SK-N-SH (cell line): Measurements from ENCODE around the gene TRIM44. TPM values are rescaled to one million over a fixed set of nuclear protein-coding genes. Genes with fewer than 3 reads are reported as not detected.

Experiments
- CTCF ChIA-PET: fragments of 300-600, 350-600 bp; formaldehyde crosslinking; extraction: SDS; loops from one replicate; lab custom pipeline; 2021; lab: Yijun Ruan, JAX
- POLR2A ChIA-PET: fragments of 350-600 bp; sonication (Branson Sonifier 250); formaldehyde crosslinking; extraction: SDS; loops from one replicate; lab custom pipeline; 2020; ENCODE audit warnings: antibody characterized with exemption, inconsistent platforms; lab: Yijun Ruan, JAX
- DNase-seq: peaks from one replicate; pipeline ENCODE4 v3.0.0; 2012
- H2AFZ ChIP-seq: fragments of 200-600 bp; sonication (generic); 2 replicates; pipeline ENCODE4 v1.8.1; 2016; ENCODE audit warnings: antibody characterized with exemption, mild to moderate bottlenecking, low read depth
- H3F3A ChIP-seq: fragments of 200-600 bp; sonication (generic); replicated peaks from 2 replicates; pipeline ENCODE3; 2016; ENCODE audit warnings: antibody characterized with exemption, mild to moderate bottlenecking; ENCODE audit not compliant: insufficient read depth
- H3K27ac ChIP-seq, 2 experiments: fragments of 200-500 bp in 1 of 2; fragments of 200-600 bp in 1 of 2; sonication (Bioruptor generic) in 1 of 2; sonication (generic), shearing (Covaris generic) in 1 of 2; 2 replicates each; pipeline versions ENCODE4 v1.5.1 to v1.6.1; 2014 to 2016; ENCODE audit warnings: low read depth in 2 of 2, inconsistent platforms in 1 of 2, low read length in 1 of 2, mild to moderate bottlenecking in 1 of 2, mixed read lengths in 1 of 2
- H3K27me3 ChIP-seq: fragments of 200-600 bp; sonication (generic), shearing (Covaris generic); 2 replicates; pipeline ENCODE4 v1.6.1; 2016; ENCODE audit warnings: mixed run types; ENCODE audit not compliant: insufficient read depth
- H3K36me3 ChIP-seq, 2 experiments: fragments of 200-500 bp in 1 of 2; fragments of 200-600 bp in 1 of 2; sonication (Bioruptor generic) in 1 of 2; sonication (generic) in 1 of 2; replicated peaks in 1 of 2; 2 replicates each; pipeline versions ENCODE3 to v1.5.1; 2014 to 2016; ENCODE audit warnings: low read length in 1 of 2, mild to moderate bottlenecking in 1 of 2; ENCODE audit not compliant: insufficient read depth in 2 of 2, control insufficient read depth in 1 of 2
- H3K4me1 ChIP-seq, 2 experiments: fragments of 200-500 bp in 1 of 2; fragments of 200-600 bp in 1 of 2; sonication (Bioruptor generic) in 1 of 2; sonication (generic), shearing (Covaris generic) in 1 of 2; 2 replicates each; pipeline versions ENCODE4 v1.5.1 to v1.6.1; 2014 to 2016; ENCODE audit warnings: low read depth in 1 of 2, low read length in 1 of 2, mixed run types in 1 of 2; ENCODE audit not compliant: insufficient read depth in 2 of 2, control insufficient read depth in 1 of 2
- H3K4me2 ChIP-seq: fragments of 200-600 bp; sonication (generic), shearing (Covaris generic); 2 replicates; pipeline ENCODE4 v1.6.1; 2017; ENCODE audit warnings: mixed run types
- H3K4me3 ChIP-seq, 2 experiments: fragments of 200-500 bp in 1 of 2; fragments of 200-600 bp in 1 of 2; sonication (Bioruptor generic) in 1 of 2; sonication (generic), shearing (Covaris generic) in 1 of 2; 2 replicates each; pipeline versions ENCODE4 v1.5.1 to v1.8.1; 2014 to 2016; ENCODE audit warnings: low read depth in 2 of 2, inconsistent platforms in 1 of 2, low read length in 1 of 2, mild to moderate bottlenecking in 1 of 2, mixed read lengths in 1 of 2, moderate library complexity in 1 of 2
- H3K79me2 ChIP-seq: fragments of 200-600 bp; sonication (generic); 2 replicates; pipeline ENCODE4 v1.8.1; 2017; ENCODE audit warnings: mild to moderate bottlenecking; ENCODE audit not compliant: insufficient read depth
- H3K9ac ChIP-seq: fragments of 200-600 bp; sonication (generic); 2 replicates; pipeline ENCODE4 v1.6.1; 2017; ENCODE audit warnings: mixed run types
- H3K9me2 ChIP-seq: fragments of 200-600 bp; sonication (generic); 2 replicates; pipeline ENCODE4 v1.6.1; 2017; ENCODE audit warnings: mixed run types
- H3K9me3 ChIP-seq: fragments of 200-600 bp; sonication (generic); 2 replicates; pipeline ENCODE4 v1.6.1; 2017; ENCODE audit warnings: mixed run types, mild to moderate bottlenecking, moderate library complexity
- H4K20me1 ChIP-seq: fragments of 200-600 bp; sonication (generic); 2 replicates; pipeline ENCODE4 v1.6.1; 2017; ENCODE audit warnings: mild to moderate bottlenecking, mixed run types; ENCODE audit not compliant: insufficient read depth
- CHD2 ChIP-seq: fragments of 150-350 bp; IDR thresholded peaks from 2 replicates; pipeline ENCODE4 v1.6.1; 2018; ENCODE audit warnings: low read length; ENCODE audit not compliant: partially characterized antibody
- ELF1 ChIP-seq: IDR thresholded peaks from 2 replicates; pipeline ENCODE4 v1.4.0; 2012
- EP300 ChIP-seq, 2 experiments: IDR thresholded peaks; 2 replicates each; pipeline versions ENCODE4 v1.4.0 to v1.6.1; 2012; ENCODE audit warnings: borderline replicate concordance in 1 of 2, low read depth in 1 of 2, low read length in 1 of 2
- EZH2phosphoT487 ChIP-seq: fragments of 200-600 bp; sonication (generic); IDR thresholded peaks from 2 replicates; pipeline ENCODE4 v1.6.1; 2017; ENCODE audit warnings: low read depth, mixed run types, mild to moderate bottlenecking, antibody characterized with exemption, moderate library complexity, borderline replicate concordance
- FOSL2 ChIP-seq: IDR thresholded peaks from 2 replicates; pipeline ENCODE4 v1.4.0; 2012; ENCODE audit warnings: low read depth, mild to moderate bottlenecking, moderate library complexity, borderline replicate concordance
- FOXJ3 ChIP-seq: sonication (generic); formaldehyde crosslinking; IDR thresholded peaks from 2 replicates; pipeline ENCODE4 v1.5.1; 2020; ENCODE audit warnings: mild to moderate bottlenecking, missing genetic modification reagents
- FOXM1 ChIP-seq: IDR thresholded peaks from 2 replicates; pipeline ENCODE4 v1.4.0; 2012; ENCODE audit warnings: low read depth, mild to moderate bottlenecking
- GABPA ChIP-seq: IDR thresholded peaks from 2 replicates; pipeline ENCODE4 v1.4.0; 2012; ENCODE audit warnings: low read depth, mild to moderate bottlenecking
- IRF3 ChIP-seq: fragments of 150-350 bp; IDR thresholded peaks from 2 replicates; pipeline ENCODE4 v1.6.1; 2016; ENCODE audit warnings: mild to moderate bottlenecking, low read depth, low read length
- JUND ChIP-seq: IDR thresholded peaks from 2 replicates; pipeline ENCODE4 v1.4.0; 2012
- MAX ChIP-seq: IDR thresholded peaks from 2 replicates; pipeline ENCODE4 v1.4.0; 2012; ENCODE audit warnings: low read depth
- MEF2A ChIP-seq: IDR thresholded peaks from 2 replicates; pipeline ENCODE4 v1.4.0; 2012; ENCODE audit warnings: low read depth, borderline replicate concordance
- MXI1 ChIP-seq: IDR thresholded peaks from 2 replicates; pipeline ENCODE4 v1.6.1; 2012; ENCODE audit warnings: mild to moderate bottlenecking, low read depth, low read length, improper control_type of control experiment
- NFIC ChIP-seq: IDR thresholded peaks from 2 replicates; pipeline ENCODE4 v1.4.0; 2012; ENCODE audit warnings: borderline replicate concordance
- NRF1 ChIP-seq: IDR thresholded peaks from 2 replicates; pipeline ENCODE4 v1.6.1; 2012; ENCODE audit warnings: low read depth, mild to moderate bottlenecking, low read length
- PBX3 ChIP-seq: IDR thresholded peaks from 2 replicates; pipeline ENCODE4; 2012
- POLR2AphosphoS5 ChIP-seq: IDR thresholded peaks from 2 replicates; pipeline ENCODE4 v1.6.1; 2012; ENCODE audit warnings: low read depth, low read length
- RCOR1 ChIP-seq: fragments of 150-350 bp; IDR thresholded peaks from 2 replicates; pipeline ENCODE4 v1.6.1; 2017; ENCODE audit warnings: antibody characterized with exemption, low read length
- REST ChIP-seq: IDR thresholded peaks from 2 replicates; pipeline ENCODE4 v1.6.1; 2012; ENCODE audit warnings: mild to moderate bottlenecking, low read depth, low read length, moderate library complexity
- RFX5 ChIP-seq: IDR thresholded peaks from 2 replicates; pipeline ENCODE4 v1.6.1; 2012; ENCODE audit warnings: mild to moderate bottlenecking, improper control_type of control experiment, low read length
- RXRA ChIP-seq: IDR thresholded peaks from 2 replicates; pipeline ENCODE4 v1.4.0; 2012; ENCODE audit warnings: low read depth, mild to moderate bottlenecking, borderline replicate concordance
- SIN3A ChIP-seq: IDR thresholded peaks from 2 replicates; pipeline ENCODE4 v1.6.1; 2012; ENCODE audit warnings: low read depth, mild to moderate bottlenecking, low read length, moderate library complexity, borderline replicate concordance
- TCF12 ChIP-seq: IDR thresholded peaks from 2 replicates; pipeline ENCODE4 v1.4.0; 2012
- USF2 ChIP-seq: fragments of 150-350 bp; IDR thresholded peaks from 2 replicates; pipeline ENCODE4 v1.6.1; 2017; ENCODE audit warnings: antibody characterized with exemption, low read length, low read depth, borderline replicate concordance
- YY1 ChIP-seq: IDR thresholded peaks from 2 replicates; pipeline ENCODE4 v1.4.0; 2012; ENCODE audit warnings: low read depth, mild to moderate bottlenecking
- WGBS: methylation state at CpG from one replicate; pipeline ENCODE4 v1.1.6; 2017; ENCODE audit warnings: low lambda C conversion rate; 5-methylcytosine and 5-hydroxymethylcytosine counted together
- polyA plus RNA-seq, 3 experiments: library from polyadenylated mRNA; depleted of rRNA; stranded (reverse); fragments of >200 nt; gene quantifications; 2 replicates each; pipeline ENCODE4 v1.2.3, GENCODE V29; 2012

The TRIM44 gene
- polyA plus RNA-seq, 1 of the 3 experiments (the other 2 are of a cell fraction), result 34.1 TPM

GRCh38 chr11:35794850-35795249 lies 132.3 kb downstream of the TRIM44 start (continued):
- TF ChIP-seq REST, result peak; percentile 66; the same call in 1 of the 2 replicates
- no peak for TF ChIP-seq MEF2A
- TF ChIP-seq NFIC, result peak; percentile 41; the same call in 1 of the 2 replicates
- TF ChIP-seq MXI1, result no peak
- TF ChIP-seq RFX5, result no peak
- TF ChIP-seq FOXJ3 (CRISPR knock-in tag), result no peak
- TF ChIP-seq FOXM1, result no peak
- TF ChIP-seq PBX3, result peak; percentile 58
- TF ChIP-seq FOSL2, result peak; percentile 80
- TF ChIP-seq SIN3A, result no peak
- TF ChIP-seq EZH2phosphoT487, result no peak
- peak; percentile 83 for TF ChIP-seq JUND
- no peak for TF ChIP-seq USF2
- TF ChIP-seq POLR2AphosphoS5, result no peak
- TF ChIP-seq TCF12, result peak; percentile 83
- TF ChIP-seq NRF1, result no peak
- TF ChIP-seq, all 33 proteins: peak for 12

GRCh38 chr11:35796562-35796961 lies 134.0 kb downstream of the TRIM44 start:
- DNase-seq, result no peak
- ChIA-PET CTCF (interaction anchor here (1.3 to 5.6 kb wide), 2 partner anchors 17 to 26 kb away, joined by 3 to 41 read pairs; no protein-coding TSS in a partner anchor), POLR2A (no interaction called here)
- peak overlapping the region in 1 of 2 experiments; percentile 81; a peak in 2 of 4 replicates for H3K27ac ChIP-seq
- peaks cover 31% of the 10 kb centered on the region for H3K79me2 ChIP-seq
- H3K9me3 ChIP-seq, result no peaks in the 10 kb centered on the region
- WGBS, result 3% methylated on average over 3 of the region's 3 CpGs
- peaks cover 6 to 45% of the 10 kb centered on the region in 2 experiments for H3K4me1 ChIP-seq
- no peaks in the 10 kb centered on the region for H3K9me2 ChIP-seq
- peaks cover 36% of the 10 kb centered on the region for H3F3A ChIP-seq
- no peak overlapping the region for H2AFZ ChIP-seq
- no peak overlapping the region for H3K4me3 ChIP-seq
- peak overlapping the region; percentile 15; the same call in 1 of the 2 replicates for H3K9ac ChIP-seq
- peaks cover 0 to under 1% of the 10 kb centered on the region in 2 experiments for H3K36me3 ChIP-seq
- peak overlapping the region; percentile 42 for H3K4me2 ChIP-seq
- H3K27me3 ChIP-seq, result no peaks in the 10 kb centered on the region
- no peaks in the 10 kb centered on the region for H4K20me1 ChIP-seq
- TF ChIP-seq RFX5 (no peak), CHD2 (no peak), GABPA (no peak), FOXM1 (0 out of 2 replicates have a peak, but pooled peaks have one; percentile 24), JUND (peak; percentile 92), YY1 (no peak), RXRA (peak; percentile 88; the same call in 1 of the 2 replicates), IRF3 (no peak), EP300 (IDR thresholded peaks at IDR 0.05; ENCODE audit: borderline replicate concordance in 1 of 2, low read depth in 1 of 2, low read length in 1 of 2) (peak in 1 of 2 experiments; percentile 84; a peak in 2 of 4 replicates), MAX (peak; percentile 47; the same call in 1 of the 2 replicates), RCOR1 (no peak), POLR2AphosphoS5 (no peak; the same call in 1 of the 2 replicates), NRF1 (no peak), ELF1 (no peak), MEF2A (0 out of 2 replicates have a peak, but pooled peaks have one; percentile 14)
